ENCODE measurements around the gene ADCYAP1R1.

ADCYAP1R1 gene

GRCh38 chr7:31051598-31052486, at the start of gene ADCYAP1R1:
Gene ADCYAP1R1, plus strand, starts transcription at chr7:31052308. Its CDS starts 10,957 bp downstream, at chr7:31063265.
- DNase-seq: no peak

- no peak for DNase-seq
These were observed 49.0 kb upstream of the ADCYAP1R1 start for GRCh38 chr7:31003097-31003496.

GRCh38 chr7:31003721-31004120, 48.4 kb upstream of the ADCYAP1R1 start:
- no peak for DNase-seq

GRCh38 chr7:31004393-31004792, 47.7 kb upstream of the ADCYAP1R1 start:
- DNase-seq: no peak

- DNase-seq: no peak
These were observed 45.3 kb upstream of the ADCYAP1R1 start for GRCh38 chr7:31006857-31007256.

GRCh38 chr7:31007634-31008033, 44.5 kb upstream of the ADCYAP1R1 start:
- DNase-seq: no peak

DNA sequence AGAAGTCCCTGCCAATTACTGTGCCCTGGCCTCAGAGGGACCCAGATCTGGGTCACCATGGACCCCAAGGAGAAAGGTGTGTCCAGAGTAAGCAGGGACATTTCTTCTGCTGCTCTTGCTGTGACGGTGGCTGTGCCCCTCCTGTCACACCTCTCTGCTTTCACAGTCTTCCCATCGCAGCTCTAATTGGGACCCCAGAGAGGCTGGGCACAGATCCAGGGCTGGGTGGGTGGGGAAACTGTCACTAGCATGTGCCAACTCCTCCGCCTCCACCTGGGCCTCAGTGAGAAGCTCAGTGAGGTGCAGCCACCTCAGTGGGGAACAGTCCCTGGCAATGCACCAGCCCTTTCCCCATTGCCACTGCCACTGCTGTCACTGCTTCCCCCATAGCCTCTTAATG, 37.3 kb upstream of the ADCYAP1R1 start:
- no peak for DNase-seq

DNA sequence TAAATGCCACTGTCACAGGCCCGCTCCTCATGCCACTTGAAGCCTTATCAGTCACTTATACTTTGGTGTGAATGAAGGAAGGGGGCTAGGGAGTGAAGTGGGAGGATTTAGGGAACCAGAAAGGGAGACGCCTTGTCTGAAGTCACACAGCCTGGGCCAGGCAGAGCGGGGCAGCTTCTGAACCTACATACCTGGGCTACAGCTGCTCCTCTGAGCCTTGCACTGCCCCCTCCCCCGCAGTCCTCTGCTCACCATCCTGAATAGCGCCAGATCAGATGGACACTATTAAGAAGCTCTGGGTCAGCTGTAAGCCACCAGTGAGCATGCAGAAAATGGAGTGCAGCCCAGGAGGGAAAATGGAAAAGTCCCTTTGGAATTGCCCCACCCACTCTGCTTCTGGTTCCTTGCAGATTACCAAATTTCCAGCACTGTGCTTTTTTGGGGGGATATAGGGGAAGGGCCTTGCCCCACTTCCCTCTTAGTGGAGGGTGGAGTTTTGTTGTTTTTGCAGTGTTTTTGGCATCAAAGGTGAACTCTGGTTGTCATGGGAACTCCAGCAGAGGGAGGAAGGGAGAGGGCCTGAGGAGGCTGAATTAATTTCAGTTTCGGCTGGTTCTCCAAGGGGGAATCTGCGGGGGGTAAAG, 35.0 kb upstream of the ADCYAP1R1 start:
- no peak for DNase-seq

DNA sequence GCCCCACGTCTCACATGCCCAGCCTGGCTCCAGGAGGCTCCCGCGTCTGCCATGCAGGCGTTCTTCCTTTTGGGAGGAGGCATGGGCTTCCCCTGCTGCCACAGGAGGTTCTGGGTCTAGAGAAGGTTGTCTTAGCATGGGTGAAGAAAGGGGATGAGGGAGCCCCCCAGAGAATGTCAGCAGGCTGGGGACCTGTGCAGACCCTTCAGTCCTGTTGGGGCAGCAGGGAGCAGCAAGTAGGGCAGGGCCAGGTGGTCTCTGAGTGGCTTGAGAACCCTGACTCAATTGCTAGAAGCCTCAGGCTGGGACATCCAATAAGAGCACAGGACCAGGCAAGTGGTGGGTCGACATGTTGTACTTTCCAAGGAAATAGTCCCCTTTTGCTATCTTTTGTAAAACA, 34.4 kb upstream of the ADCYAP1R1 start:
- no peak for DNase-seq

GRCh38 chr7:31019509-31019908, 32.6 kb upstream of the ADCYAP1R1 start:
- DNase-seq: no peak

- DNase-seq: no peak
These were observed 31.9 kb upstream of the ADCYAP1R1 start for GRCh38 chr7:31020161-31020560.

GRCh38 chr7:31020652-31021051, 31.5 kb upstream of the ADCYAP1R1 start:
- DNase-seq: no peak

- no peak for DNase-seq
These were observed 30.0 kb upstream of the ADCYAP1R1 start for GRCh38 chr7:31022117-31022516.

DNA sequence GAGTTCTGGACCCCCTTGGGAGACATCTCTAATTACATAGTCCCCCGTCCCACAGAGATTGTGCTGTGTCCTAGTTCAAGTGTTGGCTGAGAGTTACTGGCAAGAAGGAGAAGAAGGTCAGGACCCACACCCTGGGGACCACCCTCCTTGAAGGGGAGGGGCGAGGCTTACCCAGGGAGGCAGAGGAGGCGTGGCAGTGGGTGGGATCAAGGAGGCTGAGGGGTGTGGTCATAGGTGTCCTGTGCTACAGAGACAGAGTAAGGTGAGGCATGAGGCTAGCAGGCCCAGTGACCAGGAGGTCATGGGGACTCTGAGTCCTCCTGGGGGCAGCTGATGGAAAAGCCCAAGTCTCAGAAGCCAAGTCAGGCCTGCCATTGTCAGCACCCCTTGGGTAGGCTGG, 29.4 kb upstream of the ADCYAP1R1 start:
- DNase-seq: no peak

DNA sequence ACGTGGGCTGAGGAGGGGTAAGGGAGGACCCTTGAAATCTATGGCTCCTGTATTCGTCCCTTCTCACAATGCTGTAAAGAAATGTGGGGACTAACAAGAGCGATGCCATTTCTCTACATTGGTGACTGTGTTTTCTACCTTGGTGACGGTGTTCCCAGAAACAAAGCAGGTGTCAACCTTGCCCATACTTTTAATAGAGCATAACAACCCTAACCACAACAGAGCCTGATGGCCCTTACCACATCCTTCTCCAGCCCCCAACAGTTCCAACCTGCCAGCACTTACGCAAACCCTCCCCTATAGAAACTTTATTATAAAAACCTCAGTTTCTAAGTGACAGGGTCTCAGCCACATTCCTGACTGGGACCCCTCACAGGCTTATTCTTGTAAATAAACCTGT, 28.2 kb upstream of the ADCYAP1R1 start:
- DNase-seq: no peak

DNA sequence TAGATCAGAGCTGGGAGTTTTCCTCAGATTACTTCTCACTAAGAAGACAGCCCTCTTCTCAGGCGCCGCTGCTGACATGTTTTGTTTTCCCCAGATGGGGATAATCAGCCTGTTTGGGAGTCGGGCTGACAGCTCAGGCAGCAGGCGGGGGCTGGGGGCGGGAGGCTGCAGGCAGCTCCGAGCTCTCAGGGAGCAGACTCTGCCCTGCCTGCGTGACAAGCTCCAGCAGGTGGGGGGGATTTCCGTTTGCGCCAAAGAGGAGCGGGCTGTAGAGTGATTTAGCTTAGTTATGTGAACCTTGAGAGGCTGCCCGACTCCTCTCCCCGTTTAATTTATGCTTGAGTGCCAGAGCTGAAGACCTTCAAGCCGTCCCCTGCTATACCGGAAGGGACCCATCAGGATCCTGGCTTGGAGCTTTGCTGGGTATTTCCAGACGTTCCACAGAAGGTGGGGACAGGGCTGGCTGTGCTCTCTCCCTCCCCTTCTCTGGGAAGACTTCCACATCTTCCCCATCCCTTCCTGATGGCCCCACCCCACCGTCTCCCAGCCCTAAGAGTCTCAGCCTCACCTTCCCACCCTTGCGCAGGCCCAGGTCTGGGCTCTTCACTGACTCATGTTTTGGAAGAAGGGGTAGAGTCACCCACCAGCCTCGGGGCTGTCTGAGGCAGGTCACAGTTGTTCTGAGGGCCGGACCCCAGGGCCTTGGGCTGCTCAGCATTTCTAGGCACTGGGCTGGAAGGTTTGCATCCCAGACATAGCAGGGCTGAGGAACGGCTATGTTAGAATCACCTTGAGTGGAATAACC, 24.7 kb upstream of the ADCYAP1R1 start:
- no peak for DNase-seq

- DNase-seq: no peak
These were observed 24.1 kb upstream of the ADCYAP1R1 start for GRCh38 chr7:31028006-31028405.

- DNase-seq: no peak
These were observed 23.6 kb upstream of the ADCYAP1R1 start for GRCh38 chr7:31028417-31028992.

DNA sequence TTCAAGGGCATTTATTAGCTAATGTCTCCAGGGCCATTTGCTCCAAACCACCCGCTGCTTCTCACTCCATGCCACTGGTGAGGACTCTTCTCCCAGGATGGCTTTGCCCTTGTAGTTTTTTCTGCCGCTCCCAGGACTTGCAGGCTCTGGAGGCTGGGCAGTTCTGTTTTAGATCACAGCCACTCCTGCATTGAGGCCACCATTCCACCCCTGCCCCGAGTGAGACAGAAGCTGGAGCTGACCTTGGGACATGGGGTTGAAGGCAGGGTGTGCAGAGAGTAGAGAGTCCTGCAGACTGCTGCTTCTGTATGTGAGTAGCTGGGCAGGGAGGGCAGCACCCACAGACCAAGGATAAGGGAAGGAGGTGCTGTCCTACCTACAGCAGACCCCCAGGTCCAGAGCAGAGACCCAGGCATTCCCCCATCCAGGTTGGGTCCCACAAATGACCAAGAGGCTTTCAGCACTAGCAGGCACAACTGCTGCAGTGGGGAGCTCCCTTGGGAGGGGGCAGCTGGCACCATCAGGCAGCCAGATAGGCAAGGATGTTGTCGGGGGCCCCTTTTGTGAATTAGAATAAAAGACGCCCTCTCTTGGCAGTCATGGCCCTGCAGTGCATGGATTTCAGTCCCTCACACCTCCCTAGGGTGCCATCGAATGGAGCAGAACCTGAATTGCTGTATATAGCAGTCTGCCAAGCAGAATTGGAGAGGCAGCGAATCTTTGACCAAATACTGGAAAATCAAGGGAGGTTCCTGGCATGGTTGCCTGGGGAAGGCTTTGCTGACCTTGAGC, 22.7 kb upstream of the ADCYAP1R1 start:
- no peak for DNase-seq

- no peak for DNase-seq
These were observed 18.3 kb upstream of the ADCYAP1R1 start for GRCh38 chr7:31033674-31034300.

DNA sequence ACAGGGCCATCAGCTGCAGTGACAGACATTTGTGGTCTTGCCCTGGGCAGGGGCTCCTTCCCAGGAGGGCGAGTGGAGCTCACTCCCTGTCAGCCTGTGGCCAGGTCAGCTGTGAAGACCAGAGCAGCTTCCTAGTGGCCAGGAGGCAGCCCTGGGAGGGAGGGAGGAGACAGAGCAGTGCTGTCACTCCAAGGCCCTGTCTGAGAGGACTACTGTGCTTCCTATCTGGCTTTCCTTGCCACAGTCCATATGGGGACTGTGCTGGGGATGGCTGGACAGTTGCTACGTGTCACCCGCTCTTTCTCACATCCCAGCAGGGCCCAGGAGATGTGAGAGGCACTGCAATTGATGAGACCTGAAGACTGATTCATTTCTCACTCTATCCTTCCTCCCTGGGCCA, 15.2 kb upstream of the ADCYAP1R1 start:
- no peak for DNase-seq

DNA sequence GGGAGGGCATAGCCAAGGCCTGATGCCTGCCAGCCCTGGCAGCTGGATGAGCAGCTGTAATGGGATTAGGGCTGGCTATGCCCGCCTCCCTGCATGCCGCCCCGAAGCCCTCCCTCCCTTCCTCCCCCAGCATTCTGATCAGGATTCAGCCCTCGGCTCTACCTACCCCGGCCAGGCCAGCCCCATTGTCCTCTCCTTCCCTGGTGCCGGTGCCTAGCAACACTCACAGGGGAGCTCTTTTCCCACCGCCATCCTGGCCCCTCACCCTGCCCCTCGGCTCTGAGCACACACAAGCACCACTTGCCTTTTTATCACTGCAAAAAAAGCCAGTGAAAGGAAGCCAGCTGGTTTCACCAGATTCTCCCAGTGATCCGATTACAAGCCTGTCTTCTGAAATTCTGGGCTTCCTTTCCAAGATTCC, 9.0 kb upstream of the ADCYAP1R1 start:
- no peak for DNase-seq

Measured in NCI-H146 (cell line).